Measurements from ENCODE around the gene NUDT4B.
"Not testable (repeated sequence)": the region's sequence is repeated elsewhere in the genome, so short reads cannot be mapped to it uniquely, and the experiment has no call there.

Gene NUDT4B

GRCh38 chr1:148733585-148734310 is 14.8 kb upstream of the NUDT4B start:
- DNase-seq; in situ Hi-C loops (cut with HindIII; ENCODE audit: low pct_ligation_motif_present, low pct_unique_long_range_greater_than_20kb, low sequenced_read_pairs): not testable (repeated sequence)

- in situ Hi-C loops (cut with HindIII; ENCODE audit: low pct_ligation_motif_present, low pct_unique_long_range_greater_than_20kb, low sequenced_read_pairs) = not testable (repeated sequence)
Measured at GRCh38 chr1:148734311-148734662, 14.3 kb upstream of the NUDT4B start.

GRCh38 chr1:148735538-148735937 is 13.0 kb upstream of the NUDT4B start:
- in situ Hi-C loops (cut with HindIII; ENCODE audit: low pct_ligation_motif_present, low pct_unique_long_range_greater_than_20kb, low sequenced_read_pairs); DNase-seq: not testable (repeated sequence)

More at GRCh38 chr1:148734311-148734662, 14.3 kb upstream of the NUDT4B start:
- DNase-seq = not testable (repeated sequence)

- in situ Hi-C loops (cut with HindIII; ENCODE audit: low pct_ligation_motif_present, low pct_unique_long_range_greater_than_20kb, low sequenced_read_pairs); DNase-seq: not testable (repeated sequence)
Measured at GRCh38 chr1:148738667-148739066, 9.9 kb upstream of the NUDT4B start.

GRCh38 chr1:148743200-148743599 is 5.4 kb upstream of the NUDT4B start:
- DNase-seq; in situ Hi-C loops (cut with HindIII; ENCODE audit: low pct_ligation_motif_present, low pct_unique_long_range_greater_than_20kb, low sequenced_read_pairs): not testable (repeated sequence)

- in situ Hi-C loops (cut with HindIII; ENCODE audit: low pct_ligation_motif_present, low pct_unique_long_range_greater_than_20kb, low sequenced_read_pairs); DNase-seq: not testable (repeated sequence)
Measured at GRCh38 chr1:148743726-148744720, 4.6 kb upstream of the NUDT4B start.

- in situ Hi-C loops (cut with HindIII; ENCODE audit: low pct_ligation_motif_present, low pct_unique_long_range_greater_than_20kb, low sequenced_read_pairs); DNase-seq: not testable (repeated sequence)
Measured at GRCh38 chr1:148749335-148749681, 734 bp downstream of the NUDT4B start.

GRCh38 chr1:148756231-148756630 is 7.7 kb downstream of the NUDT4B start:
- in situ Hi-C loops (cut with HindIII; ENCODE audit: low pct_ligation_motif_present, low pct_unique_long_range_greater_than_20kb, low sequenced_read_pairs); DNase-seq: not testable (repeated sequence)

- in situ Hi-C loops (cut with HindIII; ENCODE audit: low pct_ligation_motif_present, low pct_unique_long_range_greater_than_20kb, low sequenced_read_pairs) = not testable (repeated sequence)
Measured at GRCh38 chr1:148757446-148757845, 8.9 kb downstream of the NUDT4B start.

GRCh38 chr1:148758412-148758811 is 9.8 kb downstream of the NUDT4B start:
- in situ Hi-C loops (cut with HindIII; ENCODE audit: low pct_ligation_motif_present, low pct_unique_long_range_greater_than_20kb, low sequenced_read_pairs); DNase-seq: not testable (repeated sequence)

More at GRCh38 chr1:148757446-148757845, 8.9 kb downstream of the NUDT4B start:
- not testable (repeated sequence) for DNase-seq

GRCh38 chr1:148758925-148759324 is 10.4 kb downstream of the NUDT4B start:
- in situ Hi-C loops (cut with HindIII; ENCODE audit: low pct_ligation_motif_present, low pct_unique_long_range_greater_than_20kb, low sequenced_read_pairs); DNase-seq: not testable (repeated sequence)

- DNase-seq; in situ Hi-C loops (cut with HindIII; ENCODE audit: low pct_ligation_motif_present, low pct_unique_long_range_greater_than_20kb, low sequenced_read_pairs): not testable (repeated sequence)
Measured at GRCh38 chr1:148759749-148760148, 11.2 kb downstream of the NUDT4B start.

GRCh38 chr1:148760206-148760605 is 11.6 kb downstream of the NUDT4B start:
- DNase-seq; in situ Hi-C loops (cut with HindIII; ENCODE audit: low pct_ligation_motif_present, low pct_unique_long_range_greater_than_20kb, low sequenced_read_pairs): not testable (repeated sequence)

- DNase-seq; in situ Hi-C loops (cut with HindIII; ENCODE audit: low pct_ligation_motif_present, low pct_unique_long_range_greater_than_20kb, low sequenced_read_pairs): not testable (repeated sequence)
Measured at GRCh38 chr1:148761360-148761759, 12.8 kb downstream of the NUDT4B start.

GRCh38 chr1:148765238-148766019 is 16.9 kb downstream of the NUDT4B start:
- in situ Hi-C loops (cut with HindIII; ENCODE audit: low pct_ligation_motif_present, low pct_unique_long_range_greater_than_20kb, low sequenced_read_pairs); DNase-seq: not testable (repeated sequence)

- in situ Hi-C loops (cut with HindIII; ENCODE audit: low pct_ligation_motif_present, low pct_unique_long_range_greater_than_20kb, low sequenced_read_pairs); DNase-seq: not testable (repeated sequence)
Measured at GRCh38 chr1:148768541-148768940, 20.0 kb downstream of the NUDT4B start.

- in situ Hi-C loops (cut with HindIII; ENCODE audit: low pct_ligation_motif_present, low pct_unique_long_range_greater_than_20kb, low sequenced_read_pairs); DNase-seq: not testable (repeated sequence)
Measured at GRCh38 chr1:148769495-148769894, 20.9 kb downstream of the NUDT4B start.

GRCh38 chr1:148773690-148774089 is 25.1 kb downstream of the NUDT4B start:
- DNase-seq; in situ Hi-C loops (cut with HindIII; ENCODE audit: low pct_ligation_motif_present, low pct_unique_long_range_greater_than_20kb, low sequenced_read_pairs): not testable (repeated sequence)

Data from ACHN (cell line).